IgD-negative memory B cell (primary cell): ENCODE measurements around the gene CTXND1. TPM values are rescaled to one million over a fixed set of nuclear protein-coding genes. Genes with fewer than 3 reads are reported as not detected.

Source experiments
- H3K27ac Mint-ChIP-seq, 3 donors: one replicate each; pipeline ENCODE4 v1.8.0; 2020 to 2022; ENCODE audit warnings: mild to moderate bottlenecking in 3 of 3, mixed read lengths in 3 of 3, moderate library complexity in 1 of 3
- H3K27me3 Mint-ChIP-seq: one replicate; pipeline ENCODE4 v1.8.0; 2021; ENCODE audit warnings: mixed read lengths
- H3K36me3 Mint-ChIP-seq: one replicate; pipeline ENCODE4 v1.8.0; 2020; ENCODE audit warnings: mild to moderate bottlenecking, mixed read lengths
- H3K4me1 Mint-ChIP-seq, 3 donors: one replicate each; pipeline ENCODE4 v1.8.0; 2020 to 2022; ENCODE audit warnings: mixed read lengths in 3 of 3, mild to moderate bottlenecking in 1 of 3
- H3K4me3 Mint-ChIP-seq, 4 donors: one replicate each; pipeline ENCODE4 v1.8.0; 2020 to 2022; ENCODE audit warnings: mild to moderate bottlenecking in 4 of 4, mixed read lengths in 4 of 4, moderate library complexity in 3 of 4
- H3K9me3 Mint-ChIP-seq, 3 donors: one replicate each; pipeline ENCODE4 v1.8.0; 2020 to 2021; ENCODE audit warnings: mixed read lengths in 3 of 3, mild to moderate bottlenecking in 1 of 3
- polyA plus RNA-seq: library from polyadenylated mRNA; unstranded; fragments of 300-500 nt; fragmentation: Illumina TruSeq; gene quantifications from one replicate; pipeline ENCODE4 v1.2.3, GENCODE V29; 2021

Gene CTXND1
- polyA plus RNA-seq, 1 donor from 2014 or later: 0.04 TPM

- H3K4me3 Mint-ChIP-seq: no peak overlapping the region
- no peaks in the 10 kb centered on the region for H3K27me3 Mint-ChIP-seq
- no peak overlapping the region for H3K27ac Mint-ChIP-seq
- H3K9me3 Mint-ChIP-seq: no peaks in the 10 kb centered on the region
- H3K4me1 Mint-ChIP-seq: peaks cover 0 to 3% (median 0%) of the 10 kb centered on the region in 3 donors
- H3K36me3 Mint-ChIP-seq: peaks cover 6% of the 10 kb centered on the region
Observed at GRCh38 chr15:80173022-80173759, 78.8 kb downstream of the CTXND1 start.

GRCh38 chr15:80172401-80172800 lies 79.6 kb downstream of the CTXND1 start:
- Mint-ChIP-seq H3K36me3 (peaks cover 2% of the 10 kb centered on the region), H3K27me3 (no peaks in the 10 kb centered on the region), H3K4me1 (peaks cover 0 to 3% (median 0%) of the 10 kb centered on the region in 3 donors), H3K9me3 (no peaks in the 10 kb centered on the region), H3K27ac (peak overlapping the region in 1 of 3 donors; percentile 19), H3K4me3 (no peak overlapping the region)

- Mint-ChIP-seq H3K9me3 (no peaks in the 10 kb centered on the region), H3K27ac (no peak overlapping the region), H3K36me3 (peaks cover 3% of the 10 kb centered on the region), H3K4me3 (no peak overlapping the region), H3K27me3 (no peaks in the 10 kb centered on the region), H3K4me1 (peaks cover 0 to 3% (median 0%) of the 10 kb centered on the region in 3 donors)
Observed at GRCh38 chr15:80171787-80172186, 80.2 kb downstream of the CTXND1 start.

- no peaks in the 10 kb centered on the region for H3K9me3 Mint-ChIP-seq
- H3K36me3 Mint-ChIP-seq: peaks cover 1% of the 10 kb centered on the region
- H3K27ac Mint-ChIP-seq: no peak overlapping the region
- H3K4me3 Mint-ChIP-seq: no peak overlapping the region
- peaks cover 0 to 3% (median 0%) of the 10 kb centered on the region in 3 donors for H3K4me1 Mint-ChIP-seq
- H3K27me3 Mint-ChIP-seq: no peaks in the 10 kb centered on the region
Observed at GRCh38 chr15:80170596-80170995, 81.4 kb downstream of the CTXND1 start.

- no peaks in the 10 kb centered on the region for H3K9me3 Mint-ChIP-seq
- no peaks in the 10 kb centered on the region for H3K27me3 Mint-ChIP-seq
- no peak overlapping the region for H3K27ac Mint-ChIP-seq
- peaks cover 0 to 3% (median 0%) of the 10 kb centered on the region in 3 donors for H3K4me1 Mint-ChIP-seq
- H3K36me3 Mint-ChIP-seq: peaks cover 1% of the 10 kb centered on the region
- no peak overlapping the region for H3K4me3 Mint-ChIP-seq
Observed at GRCh38 chr15:80169768-80170357, 82.2 kb downstream of the CTXND1 start.

- peaks cover 5% of the 10 kb centered on the region for H3K36me3 Mint-ChIP-seq
- no peaks in the 10 kb centered on the region for H3K27me3 Mint-ChIP-seq
- no peak overlapping the region for H3K4me3 Mint-ChIP-seq
- peaks cover 0 to 3% (median 0%) of the 10 kb centered on the region in 3 donors for H3K4me1 Mint-ChIP-seq
- no peaks in the 10 kb centered on the region for H3K9me3 Mint-ChIP-seq
- no peak overlapping the region for H3K27ac Mint-ChIP-seq
Observed at GRCh38 chr15:80168421-80168820, 83.6 kb downstream of the CTXND1 start.

- H3K4me3 Mint-ChIP-seq: no peak overlapping the region
- H3K36me3 Mint-ChIP-seq: peaks cover 5% of the 10 kb centered on the region
- H3K27ac Mint-ChIP-seq: no peak overlapping the region
- no peaks in the 10 kb centered on the region for H3K4me1 Mint-ChIP-seq
- no peaks in the 10 kb centered on the region for H3K27me3 Mint-ChIP-seq
- H3K9me3 Mint-ChIP-seq: no peaks in the 10 kb centered on the region
Observed at GRCh38 chr15:80167936-80168335, 84.1 kb downstream of the CTXND1 start.

- H3K27me3 Mint-ChIP-seq: no peaks in the 10 kb centered on the region
- peaks cover 11 to 14% (median 13%) of the 10 kb centered on the region in 3 donors for H3K4me1 Mint-ChIP-seq
- H3K27ac Mint-ChIP-seq: no peak overlapping the region
- H3K4me3 Mint-ChIP-seq: no peak overlapping the region
- H3K36me3 Mint-ChIP-seq: peaks cover 9% of the 10 kb centered on the region
- no peaks in the 10 kb centered on the region for H3K9me3 Mint-ChIP-seq
Observed at GRCh38 chr15:80163897-80164296, 88.1 kb downstream of the CTXND1 start.

GRCh38 chr15:80163217-80163616 lies 88.8 kb downstream of the CTXND1 start:
- Mint-ChIP-seq H3K36me3 (peaks cover 9% of the 10 kb centered on the region), H3K9me3 (no peaks in the 10 kb centered on the region), H3K27ac (no peak overlapping the region), H3K27me3 (no peaks in the 10 kb centered on the region), H3K4me3 (no peak overlapping the region), H3K4me1 (peaks cover 11 to 14% (median 13%) of the 10 kb centered on the region in 3 donors)

GRCh38 chr15:80162059-80162554 lies 89.9 kb downstream of the CTXND1 start:
- Mint-ChIP-seq H3K9me3 (no peaks in the 10 kb centered on the region), H3K27me3 (no peaks in the 10 kb centered on the region), H3K4me3 (no peak overlapping the region), H3K4me1 (peaks cover 11 to 14% (median 13%) of the 10 kb centered on the region in 3 donors), H3K36me3 (peaks cover 9% of the 10 kb centered on the region), H3K27ac (no peak overlapping the region)

GRCh38 chr15:80161468-80162016 lies 90.5 kb downstream of the CTXND1 start:
- peaks cover 11 to 14% (median 13%) of the 10 kb centered on the region in 3 donors for H3K4me1 Mint-ChIP-seq
- no peaks in the 10 kb centered on the region for H3K9me3 Mint-ChIP-seq
- H3K27me3 Mint-ChIP-seq: no peaks in the 10 kb centered on the region
- no peak overlapping the region for H3K27ac Mint-ChIP-seq
- H3K36me3 Mint-ChIP-seq: peaks cover 8% of the 10 kb centered on the region
- no peak overlapping the region for H3K4me3 Mint-ChIP-seq

GRCh38 chr15:80160570-80161156 lies 91.3 kb downstream of the CTXND1 start:
- Mint-ChIP-seq H3K4me1 (peaks cover 13 to 14% (median 13%) of the 10 kb centered on the region in 3 donors), H3K9me3 (no peaks in the 10 kb centered on the region), H3K36me3 (peaks cover 8% of the 10 kb centered on the region), H3K27me3 (no peaks in the 10 kb centered on the region), H3K27ac (no peak overlapping the region), H3K4me3 (peak overlapping the region in 3 of 4 donors; percentile 29 to 70 (median 54))

GRCh38 chr15:80159811-80160569 lies 92.0 kb downstream of the CTXND1 start:
- no peak overlapping the region for H3K27ac Mint-ChIP-seq
- H3K4me1 Mint-ChIP-seq: peaks cover 14 to 15% (median 14%) of the 10 kb centered on the region in 3 donors
- H3K36me3 Mint-ChIP-seq: peaks cover 8% of the 10 kb centered on the region
- no peaks in the 10 kb centered on the region for H3K27me3 Mint-ChIP-seq
- no peaks in the 10 kb centered on the region for H3K9me3 Mint-ChIP-seq
- H3K4me3 Mint-ChIP-seq: peak overlapping the region in 1 of 4 donors; percentile 29

- Mint-ChIP-seq H3K9me3 (no peaks in the 10 kb centered on the region), H3K27ac (no peak overlapping the region), H3K4me1 (peaks cover 14 to 15% (median 14%) of the 10 kb centered on the region in 3 donors), H3K4me3 (no peak overlapping the region), H3K27me3 (no peaks in the 10 kb centered on the region), H3K36me3 (peaks cover 8% of the 10 kb centered on the region)
Observed at GRCh38 chr15:80159301-80159700, 92.7 kb downstream of the CTXND1 start.
